Neuronal stem cell (in vitro differentiated cells): ENCODE results near the gene EPHB6.

Experiments
- DNase-seq: peaks from one replicate; pipeline ENCODE4 v3.0.0-alpha.2; 2013; ENCODE audit warnings: low spot score
- H2AFZ ChIP-seq: one replicate; pipeline ENCODE4 v1.6.1; 2013; ENCODE audit warnings: mild to moderate bottlenecking, low read length, inconsistent platforms
- H2AK5ac ChIP-seq: 2 replicates; pipeline ENCODE4 v1.6.1; 2013; ENCODE audit warnings: low read depth, mild to moderate bottlenecking, inconsistent platforms, low read length, moderate library complexity, mixed read lengths
- H2BK120ac ChIP-seq: 2 replicates; pipeline ENCODE4 v1.6.1; 2013; ENCODE audit warnings: low read depth, mild to moderate bottlenecking, inconsistent platforms, low read length, moderate library complexity, mixed read lengths
- H2BK12ac ChIP-seq: one replicate; pipeline ENCODE4 v1.6.1; 2013; ENCODE audit warnings: low read length, inconsistent platforms
- H2BK15ac ChIP-seq: 2 replicates; pipeline ENCODE4 v1.6.1; 2013; ENCODE audit warnings: mild to moderate bottlenecking, low read length, inconsistent platforms, mixed read lengths
- H2BK5ac ChIP-seq: one replicate; pipeline ENCODE4 v1.6.1; 2013; ENCODE audit warnings: inconsistent platforms, mild to moderate bottlenecking, low read length, moderate library complexity
- H3K14ac ChIP-seq: one replicate; pipeline ENCODE4 v1.6.1; 2013; ENCODE audit warnings: low read length, inconsistent platforms
- H3K18ac ChIP-seq: 2 replicates; pipeline ENCODE4 v1.6.1; 2013; ENCODE audit warnings: low read length, inconsistent platforms
- H3K23ac ChIP-seq: 2 replicates; pipeline ENCODE4 v1.6.1; 2013; ENCODE audit warnings: low read depth, mild to moderate bottlenecking, mixed read lengths, low read length, inconsistent platforms; ENCODE audit not compliant: poor library complexity
- H3K27ac ChIP-seq: replicated peaks from 3 replicates; pipeline ENCODE4 v1.5.1; 2013; ENCODE audit warnings: low read length, inconsistent platforms
- H3K27me3 ChIP-seq, 3 experiments: 2 replicates each; pipeline ENCODE4 v1.6.1; 2013; ENCODE audit warnings: low read length in 3 of 3, mild to moderate bottlenecking in 2 of 3, inconsistent platforms in 1 of 3, low read depth in 1 of 3, mixed read lengths in 1 of 3, moderate library complexity in 1 of 3; ENCODE audit not compliant: control insufficient read depth in 3 of 3, insufficient read depth in 3 of 3
- H3K36me3 ChIP-seq, 2 donors: replicated peaks in 1 of 2; 2 replicates each; pipeline ENCODE4 v1.6.1; 2013; ENCODE audit warnings: low read length in 2 of 2; ENCODE audit not compliant: control insufficient read depth in 2 of 2, insufficient read depth in 2 of 2
- H3K4ac ChIP-seq: 2 replicates; pipeline ENCODE4 v1.6.1; 2013; ENCODE audit warnings: inconsistent platforms, mild to moderate bottlenecking, low read length, moderate library complexity
- H3K4me1 ChIP-seq, 2 donors: 1 replicate in 1 of 2; 2 replicates in 1 of 2; pipeline ENCODE4 v1.6.1; 2013; ENCODE audit warnings: low read length in 2 of 2, low read depth in 1 of 2; ENCODE audit not compliant: control insufficient read depth in 2 of 2, insufficient read depth in 1 of 2
- H3K4me2 ChIP-seq: one replicate; pipeline ENCODE4 v1.6.1; 2013; ENCODE audit warnings: mild to moderate bottlenecking, low read length, inconsistent platforms; ENCODE audit not compliant: insufficient read depth, poor library complexity, severe bottlenecking
- H3K4me3 ChIP-seq, 2 donors: 2 replicates each; pipeline ENCODE4 v1.5.1; 2013; ENCODE audit warnings: low read length in 2 of 2, mild to moderate bottlenecking in 2 of 2, inconsistent platforms in 1 of 2, moderate library complexity in 1 of 2
- H3K79me1 ChIP-seq: one replicate; pipeline ENCODE4 v1.6.1; 2013; ENCODE audit warnings: low read depth, mild to moderate bottlenecking, inconsistent platforms, low read length, moderate library complexity
- H3K9ac ChIP-seq: one replicate; pipeline ENCODE4 v1.6.1; 2013; ENCODE audit warnings: mild to moderate bottlenecking, low read depth, low read length, inconsistent platforms; ENCODE audit not compliant: poor library complexity
- H3K9me3 ChIP-seq, 2 donors: replicated peaks in 1 of 2; 2 replicates each; pipeline versions ENCODE3 to v1.6.1; 2013; ENCODE audit warnings: low read length in 2 of 2, mild to moderate bottlenecking in 2 of 2, inconsistent platforms in 1 of 2, low read depth in 1 of 2, mixed read lengths in 1 of 2, moderate library complexity in 1 of 2; ENCODE audit not compliant: control insufficient read depth in 2 of 2, insufficient read depth in 1 of 2
- H4K8ac ChIP-seq: one replicate; pipeline ENCODE4 v1.6.1; 2013; ENCODE audit warnings: low read depth, mild to moderate bottlenecking, inconsistent platforms, low read length, moderate library complexity
- H4K91ac ChIP-seq: one replicate; pipeline ENCODE4 v1.6.1; 2013; ENCODE audit warnings: low read length, low read depth, mild to moderate bottlenecking, inconsistent platforms; ENCODE audit not compliant: poor library complexity
- WGBS, 2 donors: extraction: QIAGEN DNeasy Blood & Tissue Kit; methylation state at CpG; one replicate each; pipeline ENCODE4 v1.1.7; 2013; ENCODE audit warnings: missing lambda C conversion rate in 2 of 2, mixed read lengths in 1 of 2; ENCODE audit not compliant: insufficient read length in 2 of 2, insufficient replicate concordance in 1 of 2; ENCODE audit errors: extremely low coverage in 2 of 2; 5-methylcytosine and 5-hydroxymethylcytosine counted together

EPHB6 gene

GRCh38 chr7:142860968-142861367 lies 6.1 kb downstream of the EPHB6 start:
- Histone ChIP-seq H3K27ac (no peak overlapping the region), H3K79me1 (peaks cover under 1% of the 10 kb centered on the region), H3K27me3 (peaks cover 0 to 15% (median 3%) of the 10 kb centered on the region in 3 experiments)

DNA sequence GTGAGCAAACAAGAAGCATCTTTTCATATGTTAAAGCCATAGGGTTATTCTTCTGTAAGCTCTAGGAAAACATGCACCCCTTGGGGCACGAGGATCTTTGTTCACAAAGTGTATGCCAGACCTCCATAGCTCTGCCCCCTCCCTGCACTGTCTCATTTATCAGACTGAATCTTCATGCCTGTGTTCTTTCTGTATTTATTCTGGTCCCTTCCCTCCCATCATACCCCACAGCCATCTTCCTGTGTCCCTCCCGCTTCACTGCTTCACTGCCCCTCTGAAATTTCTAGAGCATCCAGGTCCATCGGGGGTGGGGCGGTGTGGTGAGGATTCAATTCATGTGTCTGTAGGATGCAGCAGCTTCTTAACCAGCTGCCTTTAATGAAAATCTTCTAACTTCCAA lies 7.5 kb downstream of the EPHB6 start:
- no peak overlapping the region for H2AFZ ChIP-seq
- no peak for DNase-seq
- H3K4me3 ChIP-seq = no peak overlapping the region
- H3K4ac ChIP-seq = no peak overlapping the region
- no peak overlapping the region for H3K9ac ChIP-seq
- no peak overlapping the region for H3K23ac ChIP-seq
- WGBS, 2 donors = no CpG with 5 or more reads among the region's 4 CpGs
- H3K4me2 ChIP-seq = no peak overlapping the region
- no peak overlapping the region for H2BK15ac ChIP-seq
- peaks cover 2% of the 10 kb centered on the region for H3K79me1 ChIP-seq
- no peak overlapping the region for H3K14ac ChIP-seq
- H2BK12ac ChIP-seq = no peak overlapping the region
- no peak overlapping the region for H4K91ac ChIP-seq
- no peaks in the 10 kb centered on the region for H3K4me1 ChIP-seq
- H2AK5ac ChIP-seq = no peak overlapping the region
- H4K8ac ChIP-seq = no peak overlapping the region
- no peak overlapping the region for H2BK5ac ChIP-seq
- H3K27me3 ChIP-seq = peaks cover 0 to 4% (median 0%) of the 10 kb centered on the region in 3 experiments
- no peaks in the 10 kb centered on the region for H3K9me3 ChIP-seq
- H3K18ac ChIP-seq = no peak overlapping the region
- H3K27ac ChIP-seq = no peak overlapping the region
- H2BK120ac ChIP-seq = no peak overlapping the region
- H3K36me3 ChIP-seq = no peaks in the 10 kb centered on the region

More at GRCh38 chr7:142860968-142861367, 6.1 kb downstream of the EPHB6 start:
- Histone ChIP-seq H2BK12ac (no peak overlapping the region), H2AFZ (no peak overlapping the region), H3K4me1 (no peaks in the 10 kb centered on the region), H3K18ac (no peak overlapping the region), H3K9me3 (no peaks in the 10 kb centered on the region), H4K91ac (no peak overlapping the region), H3K4me3 (no peak overlapping the region), H2BK5ac (no peak overlapping the region), H3K36me3 (no peaks in the 10 kb centered on the region), H3K14ac (no peak overlapping the region), H3K23ac (no peak overlapping the region), H3K9ac (no peak overlapping the region), H2AK5ac (no peak overlapping the region), H2BK15ac (no peak overlapping the region), H3K4me2 (no peak overlapping the region), H2BK120ac (no peak overlapping the region), H3K4ac (no peak overlapping the region), H4K8ac (no peak overlapping the region)
- DNase-seq = no peak
- no CpG with 5 or more reads among the region's 3 CpGs for WGBS, 2 donors

DNA sequence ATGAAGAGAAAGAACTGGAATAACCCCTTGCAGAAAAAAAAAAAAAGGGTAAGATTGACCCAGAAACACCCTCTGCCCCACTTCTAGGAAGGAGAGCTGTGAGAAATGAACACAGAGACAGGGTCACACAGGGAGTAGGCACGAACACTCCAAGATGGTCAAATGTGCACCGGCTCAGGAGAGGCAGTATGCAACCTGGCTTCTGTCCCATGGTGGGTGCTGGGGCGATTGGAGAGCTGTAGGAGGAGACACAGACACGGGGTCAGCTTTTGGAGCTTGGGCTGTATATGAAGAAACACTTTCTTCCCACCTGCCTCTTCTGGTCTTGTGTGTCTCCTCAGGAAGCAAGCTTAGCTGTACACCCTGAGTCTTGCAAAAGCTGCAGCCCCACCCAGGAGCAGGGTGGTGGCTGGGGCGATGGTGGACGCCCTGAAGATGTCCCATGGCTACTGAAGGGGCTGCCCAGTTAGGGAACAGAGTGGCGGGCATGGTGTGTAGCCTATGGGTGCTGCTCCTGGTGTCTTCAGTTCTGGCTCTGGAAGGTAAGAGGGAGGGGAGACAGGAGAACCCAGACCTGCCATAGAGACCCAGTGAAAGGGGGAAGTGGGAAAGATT lies 8.0 kb downstream of the EPHB6 start:
- H3K4me2 ChIP-seq = no peak overlapping the region
- no peaks in the 10 kb centered on the region for H3K27me3 ChIP-seq
- no peak overlapping the region for H4K8ac ChIP-seq
- no peak overlapping the region for H2AFZ ChIP-seq
- no peak overlapping the region for H3K4me3 ChIP-seq
- no peaks in the 10 kb centered on the region for H3K4me1 ChIP-seq
- H3K36me3 ChIP-seq = no peaks in the 10 kb centered on the region
- no peak for DNase-seq
- H3K9ac ChIP-seq = no peak overlapping the region
- H2BK15ac ChIP-seq = no peak overlapping the region
- H3K4ac ChIP-seq = no peak overlapping the region
- WGBS, 2 donors = no CpG with 5 or more reads among the region's 7 CpGs
- H3K23ac ChIP-seq = no peak overlapping the region
- H2BK12ac ChIP-seq = no peak overlapping the region
- H3K9me3 ChIP-seq = no peaks in the 10 kb centered on the region
- peaks cover 2% of the 10 kb centered on the region for H3K79me1 ChIP-seq
- no peak overlapping the region for H2BK120ac ChIP-seq
- no peak overlapping the region for H2BK5ac ChIP-seq
- H4K91ac ChIP-seq = no peak overlapping the region
- H3K27ac ChIP-seq = no peak overlapping the region
- no peak overlapping the region for H3K18ac ChIP-seq
- H3K14ac ChIP-seq = no peak overlapping the region
- H2AK5ac ChIP-seq = no peak overlapping the region

DNA sequence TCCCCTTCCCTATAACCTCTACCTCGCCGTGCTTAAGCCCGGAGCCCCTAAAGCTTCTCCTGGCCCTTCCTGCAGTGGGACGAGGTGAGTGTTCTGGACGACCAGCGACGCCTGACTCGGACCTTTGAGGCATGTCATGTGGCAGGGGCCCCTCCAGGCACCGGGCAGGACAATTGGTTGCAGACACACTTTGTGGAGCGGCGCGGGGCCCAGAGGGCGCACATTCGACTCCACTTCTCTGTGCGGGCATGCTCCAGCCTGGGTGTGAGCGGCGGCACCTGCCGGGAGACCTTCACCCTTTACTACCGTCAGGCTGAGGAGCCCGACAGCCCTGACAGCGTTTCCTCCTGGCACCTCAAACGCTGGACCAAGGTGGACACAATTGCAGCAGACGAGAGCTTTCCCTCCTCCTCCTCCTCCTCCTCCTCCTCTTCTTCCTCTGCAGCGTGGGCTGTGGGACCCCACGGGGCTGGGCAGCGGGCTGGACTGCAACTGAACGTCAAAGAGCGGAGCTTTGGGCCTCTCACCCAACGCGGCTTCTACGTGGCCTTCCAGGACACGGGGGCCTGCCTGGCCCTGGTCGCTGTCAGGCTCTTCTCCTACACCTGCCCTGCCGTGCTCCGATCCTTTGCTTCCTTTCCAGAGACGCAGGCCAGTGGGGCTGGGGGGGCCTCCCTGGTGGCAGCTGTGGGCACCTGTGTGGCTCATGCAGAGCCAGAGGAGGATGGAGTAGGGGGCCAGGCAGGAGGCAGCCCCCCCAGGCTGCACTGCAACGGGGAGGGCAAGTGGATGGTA lies 9.2 kb downstream of the EPHB6 start:
- H3K9ac ChIP-seq = no peak overlapping the region
- no peaks in the 10 kb centered on the region for H3K36me3 ChIP-seq
- peak overlapping the region; percentile 48 for H3K18ac ChIP-seq
- no peak overlapping the region for H2BK12ac ChIP-seq
- H3K23ac ChIP-seq = peak overlapping the region; percentile 25
- no peak overlapping the region for H4K91ac ChIP-seq
- no peaks in the 10 kb centered on the region for H3K9me3 ChIP-seq
- no peaks in the 10 kb centered on the region for H3K4me1 ChIP-seq
- no peak overlapping the region for H3K4ac ChIP-seq
- H3K27me3 ChIP-seq = no peaks in the 10 kb centered on the region
- H3K14ac ChIP-seq = peak overlapping the region; percentile 38
- no peak overlapping the region for H2AK5ac ChIP-seq
- H3K27ac ChIP-seq = no peak overlapping the region
- H2AFZ ChIP-seq = no peak overlapping the region
- no peak overlapping the region for H2BK15ac ChIP-seq
- H3K79me1 ChIP-seq = peaks cover 2% of the 10 kb centered on the region
- H4K8ac ChIP-seq = no peak overlapping the region
- H2BK5ac ChIP-seq = peak overlapping the region; percentile 13
- no peak overlapping the region for H2BK120ac ChIP-seq
- no peak overlapping the region for H3K4me2 ChIP-seq
- no peak overlapping the region for H3K4me3 ChIP-seq
- WGBS, 2 donors = no CpG with 5 or more reads among the region's 37 CpGs
- DNase-seq = no peak
